Renal cortex interstitium (tissue), 11 donors: ENCODE measurements around the gene DIAPH2. TPM values are rescaled to one million over a fixed set of nuclear protein-coding genes. Genes with fewer than 3 reads are reported as not detected.
A peak's percentile ranks its signal among the peaks of the same experiment; 100 is the strongest.
"Not testable (repeated sequence)": the region's sequence is repeated elsewhere in the genome, so short reads cannot be mapped to it uniquely, and the experiment has no call there.

Experiments
- DNase-seq, 11 donors: peaks; one replicate each; pipeline ENCODE4 v3.0.0-alpha.2; 2013; ENCODE audit warnings: low read depth in 9 of 11, low spot score in 4 of 11; ENCODE audit errors: extremely low read depth in 1 of 11
- polyA plus RNA-seq, 3 donors: library from polyadenylated mRNA; unstranded; fragments of 120-200 nt; gene quantifications; one replicate each; pipeline ENCODE4 v1.2.1, GENCODE V29; 2013; ENCODE audit not compliant: insufficient read length in 3 of 3

DIAPH2 gene
- polyA plus RNA-seq, 3 donors: 7.8 to 8.9 (median 8.7) TPM

- DNase-seq: no peak
Observed at GRCh38 chrX:96776966-96777365, 92.3 kb downstream of the DIAPH2 start.

- no peak for DNase-seq
Observed at GRCh38 chrX:96791559-96791958, 106.9 kb downstream of the DIAPH2 start.

- DNase-seq: no peak
Observed at GRCh38 chrX:96792047-96792446, 107.4 kb downstream of the DIAPH2 start.

GRCh38 chrX:96798982-96799381, 114.3 kb downstream of the DIAPH2 start:
- peak in 1 of 11 donors; percentile 1 for DNase-seq

GRCh38 chrX:96807318-96807717, 122.7 kb downstream of the DIAPH2 start:
- no peak for DNase-seq

- DNase-seq: no peak
Observed at GRCh38 chrX:96820935-96821334, 136.3 kb downstream of the DIAPH2 start.

- no peak for DNase-seq
Observed at GRCh38 chrX:96824166-96824565, 139.5 kb downstream of the DIAPH2 start.

GRCh38 chrX:96833333-96833732, 148.7 kb downstream of the DIAPH2 start:
- no peak for DNase-seq

GRCh38 chrX:96834137-96834536, 149.5 kb downstream of the DIAPH2 start:
- no peak for DNase-seq

- DNase-seq: no peak
Observed at GRCh38 chrX:96835660-96836289, 151.1 kb downstream of the DIAPH2 start.

- DNase-seq: no peak
Observed at GRCh38 chrX:96837808-96838207, 153.2 kb downstream of the DIAPH2 start.

- DNase-seq: no peak
Observed at GRCh38 chrX:96838537-96838936, 153.9 kb downstream of the DIAPH2 start.

- no peak for DNase-seq
Observed at GRCh38 chrX:96841325-96841724, 156.7 kb downstream of the DIAPH2 start.

GRCh38 chrX:96841866-96842265, 157.2 kb downstream of the DIAPH2 start:
- not testable (repeated sequence) for DNase-seq

GRCh38 chrX:96843566-96843965, 158.9 kb downstream of the DIAPH2 start:
- DNase-seq: peak in 3 of 11 donors; percentile 0 to 5 (median 2)

- DNase-seq: no peak
Observed at GRCh38 chrX:96846841-96847240, 162.2 kb downstream of the DIAPH2 start.

GRCh38 chrX:96859422-96859821, 174.8 kb downstream of the DIAPH2 start:
- not testable (repeated sequence) for DNase-seq

GRCh38 chrX:96861218-96861617, 176.6 kb downstream of the DIAPH2 start:
- no peak for DNase-seq

- no peak for DNase-seq
Observed at GRCh38 chrX:96861661-96862060, 177.0 kb downstream of the DIAPH2 start.

GRCh38 chrX:96883608-96884007, 199.0 kb downstream of the DIAPH2 start, which contains the start of gene RPA4:
TSS of gene RPA4 (plus strand) at chrX:96883908. CDS start at chrX:96884311, 403 bp downstream.
- no peak for DNase-seq

- DNase-seq: no peak
Observed at GRCh38 chrX:96884027-96884426, 199.4 kb downstream of the DIAPH2 start.
